IMR-90 (cell line): Measurements from ENCODE around the gene PLD4. TPM values are rescaled to one million over a fixed set of nuclear protein-coding genes. Genes with fewer than 3 reads are reported as not detected.
A peak's percentile ranks its signal among the peaks of the same experiment; 100 is the strongest.

Source experiments
- ATAC-seq: fragments of 200-7000 bp; cut with Tn5 transposase; 2 replicates; pipeline ENCODE4 v1.9.1; 2020; ENCODE audit warnings: low read depth, mild to moderate bottlenecking, moderate library complexity
- BruUV-seq: library from RNA; stranded (reverse); fragments of 400-500 nt; replicated peaks from 2 replicates; lab custom pipeline; 2021; lab: Mats Ljungman, UMichigan
- CTCF ChIA-PET: fragments of 300-600 bp; formaldehyde crosslinking; extraction: SDS; loops from one replicate; lab custom pipeline; 2021; ENCODE audit warnings: antibody characterized with exemption; lab: Yijun Ruan, JAX
- POLR2A ChIA-PET: fragments of 300-600 bp; sonication (Branson Sonifier 250); formaldehyde crosslinking; loops from one replicate; lab custom pipeline; 2022; ENCODE audit warnings: antibody characterized with exemption; ENCODE audit not compliant: unreplicated experiment; lab: Charles Lee
- DNase-seq: peaks from one replicate; pipeline ENCODE4 v3.0.0; 2013
- H2AFZ ChIP-seq: replicated peaks from 2 replicates; pipeline ENCODE3; 2013; ENCODE audit warnings: low read length, mild to moderate bottlenecking; ENCODE audit not compliant: poor library complexity
- H2AK5ac ChIP-seq: 2 replicates; pipeline ENCODE4 v1.6.1; 2013; ENCODE audit warnings: low read depth, low read length, inconsistent platforms
- H2AK9ac ChIP-seq: replicated peaks from 2 replicates; pipeline ENCODE3; 2013; ENCODE audit warnings: mild to moderate bottlenecking, low read depth, low read length, moderate library complexity; ENCODE audit not compliant: poor library complexity
- H2BK120ac ChIP-seq: 2 replicates; pipeline ENCODE4 v1.6.1; 2013; ENCODE audit warnings: low read depth, low read length, inconsistent platforms
- H2BK15ac ChIP-seq: 3 replicates; pipeline ENCODE4 v1.6.1; 2013; ENCODE audit warnings: low read depth, low read length, inconsistent platforms
- H2BK20ac ChIP-seq: 2 replicates; pipeline ENCODE4 v1.6.1; 2013; ENCODE audit warnings: low read depth, mild to moderate bottlenecking, inconsistent platforms, low read length, moderate library complexity
- H2BK5ac ChIP-seq: 2 replicates; pipeline ENCODE4 v1.6.1; 2013; ENCODE audit warnings: mild to moderate bottlenecking, low read depth, low read length, inconsistent platforms; ENCODE audit not compliant: poor library complexity, severe bottlenecking
- H3K14ac ChIP-seq: replicated peaks from 2 replicates; pipeline ENCODE4 v1.6.1; 2013; ENCODE audit warnings: low read depth, low read length, inconsistent platforms
- H3K18ac ChIP-seq: 2 replicates; pipeline ENCODE4 v1.6.1; 2013; ENCODE audit warnings: low read depth, low read length, control low read depth
- H3K23ac ChIP-seq: 2 replicates; pipeline ENCODE4 v1.6.1; 2013; ENCODE audit warnings: low read depth, low read length, inconsistent platforms
- H3K27ac ChIP-seq: 2 replicates; pipeline ENCODE4 v1.5.1; 2013; ENCODE audit warnings: mild to moderate bottlenecking, control low read depth, low read length; ENCODE audit not compliant: insufficient read depth
- H3K27me3 ChIP-seq: 2 replicates; pipeline ENCODE4 v1.6.1; 2013; ENCODE audit warnings: low read length; ENCODE audit not compliant: control insufficient read depth, insufficient read depth
- H3K36me3 ChIP-seq: 2 replicates; pipeline ENCODE4 v1.6.1; 2013; ENCODE audit warnings: low read length, mixed read lengths; ENCODE audit not compliant: control insufficient read depth, insufficient read depth
- H3K4ac ChIP-seq: 2 replicates; pipeline ENCODE4 v1.6.1; 2013; ENCODE audit warnings: low read depth, low read length, inconsistent platforms
- H3K4me1 ChIP-seq: 2 replicates; pipeline ENCODE4 v1.6.1; 2013; ENCODE audit warnings: low read length, mixed read lengths; ENCODE audit not compliant: control insufficient read depth, insufficient read depth
- H3K4me2 ChIP-seq: 2 replicates; pipeline ENCODE4 v1.6.1; 2013; ENCODE audit warnings: low read depth, mild to moderate bottlenecking, control low read depth, low read length, moderate library complexity
- H3K4me3 ChIP-seq: 2 replicates; pipeline ENCODE4 v1.5.1; 2013; ENCODE audit warnings: low read depth, mild to moderate bottlenecking, control low read depth, low read length, moderate library complexity; ENCODE audit not compliant: insufficient read depth
- H3K56ac ChIP-seq: 2 replicates; pipeline ENCODE4 v1.6.1; 2013; ENCODE audit warnings: low read length, inconsistent platforms; ENCODE audit not compliant: insufficient read depth; ENCODE audit errors: extremely low read depth
- H3K79me1 ChIP-seq, 2 experiments: 2 replicates each; pipeline ENCODE4 v1.6.1; 2013; ENCODE audit warnings: low read length in 2 of 2, inconsistent platforms in 1 of 2, low read depth in 1 of 2
- H3K9ac ChIP-seq: 2 replicates; pipeline ENCODE4 v1.6.1; 2013; ENCODE audit warnings: low read depth, low read length, control low read depth
- H3K9me1 ChIP-seq: 2 replicates; pipeline ENCODE4 v1.6.1; 2013; ENCODE audit warnings: low read length, inconsistent platforms; ENCODE audit not compliant: insufficient read depth
- H3K9me3 ChIP-seq: 2 replicates; pipeline ENCODE4 v1.6.1; 2013; ENCODE audit warnings: low read length; ENCODE audit not compliant: control insufficient read depth, insufficient read depth
- H4K20me1 ChIP-seq: 2 replicates; pipeline ENCODE4 v1.6.1; 2013; ENCODE audit warnings: low read length, inconsistent platforms; ENCODE audit not compliant: insufficient read depth
- H4K5ac ChIP-seq: 2 replicates; pipeline ENCODE4 v1.6.1; 2013; ENCODE audit warnings: mild to moderate bottlenecking, low read depth, low read length, control low read depth
- H4K8ac ChIP-seq, 2 experiments: 2 replicates each; pipeline ENCODE4 v1.6.1; 2013; ENCODE audit warnings: low read depth in 2 of 2, low read length in 2 of 2, control low read depth in 1 of 2, inconsistent platforms in 1 of 2
- H4K91ac ChIP-seq: 2 replicates; pipeline ENCODE4 v1.6.1; 2013; ENCODE audit warnings: low read depth, low read length, inconsistent platforms; ENCODE audit not compliant: insufficient read depth
- CHD1 ChIP-seq: IDR thresholded peaks from 2 replicates; pipeline ENCODE4 v1.6.1; 2012; ENCODE audit warnings: low read depth, low read length, improper control_type of control experiment
- FOS ChIP-seq: fragments of 150-350 bp; IDR thresholded peaks from 2 replicates; pipeline ENCODE4 v1.6.1; 2016; ENCODE audit warnings: low read depth, low read length
- MAFK ChIP-seq: IDR thresholded peaks from 2 replicates; pipeline ENCODE4 v1.6.1; 2012; ENCODE audit warnings: low read depth, low read length, improper control_type of control experiment
- MAZ ChIP-seq: IDR thresholded peaks from 2 replicates; pipeline ENCODE4 v1.6.1; 2012; ENCODE audit warnings: low read depth, mild to moderate bottlenecking, low read length, improper control_type of control experiment, moderate library complexity, borderline replicate concordance
- MXI1 ChIP-seq: IDR thresholded peaks from 2 replicates; pipeline ENCODE4 v1.6.1; 2012; ENCODE audit warnings: low read depth, mild to moderate bottlenecking, low read length, moderate library complexity, borderline replicate concordance
- POLR2A ChIP-seq: IDR thresholded peaks from 2 replicates; pipeline ENCODE4 v1.6.1; 2012; ENCODE audit warnings: mild to moderate bottlenecking, low read depth, low read length
- RAD21 ChIP-seq: IDR thresholded peaks from 2 replicates; pipeline ENCODE4 v1.6.1; 2012; ENCODE audit warnings: low read length, improper control_type of control experiment
- RCOR1 ChIP-seq: IDR thresholded peaks from 2 replicates; pipeline ENCODE4 v1.6.1; 2012; ENCODE audit warnings: mild to moderate bottlenecking, low read length, improper control_type of control experiment; ENCODE audit not compliant: insufficient replicate concordance
- RFX5 ChIP-seq: IDR thresholded peaks from 2 replicates; pipeline ENCODE4 v1.8.0; 2012; ENCODE audit warnings: low read depth, mild to moderate bottlenecking, low read length, moderate library complexity
- SMC3 ChIP-seq: fragments of 150-350 bp; IDR thresholded peaks from 2 replicates; pipeline ENCODE4 v1.6.1; 2016; ENCODE audit warnings: low read depth, mild to moderate bottlenecking, antibody characterized with exemption, low read length, moderate library complexity
- WGBS, 2 experiments: methylation state at CpG; one replicate each; pipeline versions ENCODE4 v1.1.5 to v1.1.7; 2013; ENCODE audit warnings: missing lambda C conversion rate in 2 of 2; ENCODE audit not compliant: insufficient read length in 1 of 2; ENCODE audit errors: extremely low coverage in 2 of 2; 5-methylcytosine and 5-hydroxymethylcytosine counted together
- dilution Hi-C: fragments of 300-500 bp; cut with HindIII; formaldehyde crosslinking; loops from one replicate; pipeline ENCODE4 v1.14.3; 2018; ENCODE audit warnings: low sequenced_read_pairs; ENCODE audit not compliant: unreplicated experiment
- in situ Hi-C: fragments of 300-500 bp; cut with MboI; formaldehyde crosslinking; loops from 3 replicates; pipeline ENCODE4 v1.14.3; 2019; ENCODE audit warnings: low sequenced_read_pairs, inconsistent platforms, mixed read lengths
- intact Hi-C: fragments of 100-400 bp; cut with micrococcal nuclease; formaldehyde crosslinking; loops from 2 replicates; pipeline ENCODE4 v1.10.0; 2022
- polyA plus RNA-seq, 3 experiments: library from polyadenylated mRNA; depleted of rRNA; stranded (reverse); fragments of >200 nt; gene quantifications; 2 replicates each; pipeline ENCODE4 v1.2.3, GENCODE V29; 2012; ENCODE audit warnings: low replicate concordance in 1 of 3
- total RNA-seq: library from RNA; depleted of rRNA; stranded (reverse); fragments of >200 nt; gene quantifications from 2 replicates; pipeline ENCODE4 v1.2.3, GENCODE V29; 2012
- TF ChIP-seq, protein P1 (sequence below): fragments of 150-350 bp; IDR thresholded peaks from 2 replicates; pipeline ENCODE4 v1.6.1; 2017; ENCODE audit warnings: mild to moderate bottlenecking, antibody characterized with exemption, low read length, low read depth
- TF ChIP-seq, protein P2 (sequence below): fragments of 150-350 bp; IDR thresholded peaks from 2 replicates; pipeline ENCODE4 v1.6.1; 2016; ENCODE audit warnings: low read depth, mild to moderate bottlenecking, low read length, moderate library complexity, borderline replicate concordance
- TF ChIP-seq, protein P3 (sequence below): conservative IDR thresholded peaks from 2 replicates; pipeline ENCODE4 v1.5.1; 2012; ENCODE audit warnings: mild to moderate bottlenecking, low read depth, low read length, improper control_type of control experiment

The PLD4 gene
- total and polyA plus RNA-seq, 2 of the 4 experiments (the other 2 are of a cell fraction), result 0.05 TPM; not detected in 1

DNA sequence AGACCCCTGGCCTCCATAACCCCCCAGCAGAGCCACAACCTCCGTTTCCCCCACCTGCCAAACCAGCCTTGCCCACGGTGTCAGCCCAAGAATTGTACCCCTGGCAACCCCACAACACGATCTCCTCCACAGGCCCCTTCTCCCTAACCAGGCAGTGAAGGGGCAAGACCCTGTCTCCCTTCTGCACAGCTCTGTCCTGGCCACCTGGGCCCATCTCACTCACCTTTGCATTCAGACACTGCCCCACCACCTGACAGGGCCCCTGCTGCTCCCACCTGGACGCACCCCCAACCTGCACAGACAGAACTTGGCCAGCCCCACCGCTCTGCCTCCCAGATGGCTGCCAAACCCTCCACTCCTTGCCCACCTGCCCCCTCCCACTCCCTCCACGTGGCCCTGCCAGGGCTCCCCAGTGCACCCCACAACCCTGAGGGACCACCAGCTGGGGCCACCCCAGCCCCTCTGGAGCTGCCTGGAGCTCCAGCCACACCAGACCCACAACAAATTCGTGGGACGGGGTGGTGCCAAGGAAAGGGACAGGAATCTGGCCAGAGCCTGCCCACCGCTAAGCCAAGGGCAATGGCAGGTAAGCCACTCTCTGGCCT lies 41.7 kb downstream of the PLD4 start (continued):
- TF ChIP-seq RFX5, result no peak
- no peak for TF ChIP-seq MAFK
- no peak for TF ChIP-seq RAD21
- TF ChIP-seq MAZ, result no peak

DNA sequence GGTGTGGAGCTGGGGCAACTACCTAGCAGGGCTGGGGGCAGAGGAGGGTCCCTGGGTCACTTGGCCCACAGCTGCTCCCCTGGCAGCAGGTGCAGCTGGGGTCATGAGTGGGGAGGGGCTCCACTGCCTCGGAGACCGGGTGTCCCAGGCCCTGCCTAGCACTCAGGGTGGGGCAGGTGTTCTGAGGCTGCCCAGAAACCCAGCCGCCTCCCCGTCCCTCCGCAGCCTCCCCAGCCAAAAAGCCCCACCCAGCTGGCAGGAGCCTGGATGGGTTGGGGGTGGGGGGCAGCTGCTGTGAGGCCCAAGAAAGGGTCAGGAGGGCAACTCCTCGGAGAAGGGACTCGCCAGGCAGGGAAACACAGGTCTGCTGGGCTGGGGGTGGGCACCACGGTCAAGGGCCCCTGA lies 42.3 kb downstream of the PLD4 start:
- Histone ChIP-seq H3K4me1 (peaks cover 21% of the 10 kb centered on the region), H2BK15ac (no peak overlapping the region), H3K4me3 (no peak overlapping the region), H3K27ac (no peak overlapping the region), H3K9me3 (no peaks in the 10 kb centered on the region), H3K18ac (no peak overlapping the region; the same call in 1 of the 2 replicates), H3K56ac (no peak overlapping the region), H2AK5ac (peak overlapping the region; percentile 67; the same call in 1 of the 2 replicates), H3K4me2 (no peak overlapping the region; the same call in 1 of the 2 replicates), H3K9ac (no peak overlapping the region), H3K36me3 (no peaks in the 10 kb centered on the region), H2AFZ (peak overlapping the region; percentile 95), H4K5ac (no peak overlapping the region; the same call in 1 of the 2 replicates), H3K14ac (0 out of 2 replicates have a peak overlapping the region, but pooled peaks have one; percentile 71), H2BK20ac (no peak overlapping the region), H3K4ac (no peak overlapping the region), H2AK9ac (peak overlapping the region; percentile 86), H4K8ac (peak overlapping the region; percentile 81 to 84; a peak in 2 of 4 replicates), H4K20me1 (no peaks in the 10 kb centered on the region), H3K79me1 (peaks cover 0 to 30% of the 10 kb centered on the region in 2 experiments; a peak in 1 of 4 replicates), H3K27me3 (peaks cover 2% of the 10 kb centered on the region), H3K9me1 (peaks cover 3% of the 10 kb centered on the region; the same call in 1 of the 2 replicates), H2BK5ac (no peak overlapping the region), H4K91ac (no peak overlapping the region), H3K23ac (no peak overlapping the region), H2BK120ac (no peak overlapping the region)
- CTCF ChIA-PET, result no interaction called here
- intact Hi-C loops, result no loop called here
- WGBS, 2 experiments, result no CpG with 5 or more reads among the region's 8 CpGs
- dilution Hi-C loops, result no loop called here
- no peak for ATAC-seq
- POLR2A ChIA-PET, result no interaction called here
- in situ Hi-C loops, result no loop called here
- no TSS peak for BruUV-seq
- DNase-seq, result no peak
- TF ChIP-seq, protein P1, sequence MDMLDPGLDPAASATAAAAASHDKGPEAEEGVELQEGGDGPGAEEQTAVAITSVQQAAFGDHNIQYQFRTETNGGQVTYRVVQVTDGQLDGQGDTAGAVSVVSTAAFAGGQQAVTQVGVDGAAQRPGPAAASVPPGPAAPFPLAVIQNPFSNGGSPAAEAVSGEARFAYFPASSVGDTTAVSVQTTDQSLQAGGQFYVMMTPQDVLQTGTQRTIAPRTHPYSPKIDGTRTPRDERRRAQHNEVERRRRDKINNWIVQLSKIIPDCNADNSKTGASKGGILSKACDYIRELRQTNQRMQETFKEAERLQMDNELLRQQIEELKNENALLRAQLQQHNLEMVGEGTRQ, result no peak
- no peak for TF ChIP-seq MXI1
- no peak for TF ChIP-seq RFX5
- no peak for TF ChIP-seq POLR2A
- no peak for TF ChIP-seq RCOR1
- TF ChIP-seq, protein P2, sequence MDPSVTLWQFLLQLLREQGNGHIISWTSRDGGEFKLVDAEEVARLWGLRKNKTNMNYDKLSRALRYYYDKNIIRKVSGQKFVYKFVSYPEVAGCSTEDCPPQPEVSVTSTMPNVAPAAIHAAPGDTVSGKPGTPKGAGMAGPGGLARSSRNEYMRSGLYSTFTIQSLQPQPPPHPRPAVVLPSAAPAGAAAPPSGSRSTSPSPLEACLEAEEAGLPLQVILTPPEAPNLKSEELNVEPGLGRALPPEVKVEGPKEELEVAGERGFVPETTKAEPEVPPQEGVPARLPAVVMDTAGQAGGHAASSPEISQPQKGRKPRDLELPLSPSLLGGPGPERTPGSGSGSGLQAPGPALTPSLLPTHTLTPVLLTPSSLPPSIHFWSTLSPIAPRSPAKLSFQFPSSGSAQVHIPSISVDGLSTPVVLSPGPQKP, result no peak
- TF ChIP-seq, protein P3, sequence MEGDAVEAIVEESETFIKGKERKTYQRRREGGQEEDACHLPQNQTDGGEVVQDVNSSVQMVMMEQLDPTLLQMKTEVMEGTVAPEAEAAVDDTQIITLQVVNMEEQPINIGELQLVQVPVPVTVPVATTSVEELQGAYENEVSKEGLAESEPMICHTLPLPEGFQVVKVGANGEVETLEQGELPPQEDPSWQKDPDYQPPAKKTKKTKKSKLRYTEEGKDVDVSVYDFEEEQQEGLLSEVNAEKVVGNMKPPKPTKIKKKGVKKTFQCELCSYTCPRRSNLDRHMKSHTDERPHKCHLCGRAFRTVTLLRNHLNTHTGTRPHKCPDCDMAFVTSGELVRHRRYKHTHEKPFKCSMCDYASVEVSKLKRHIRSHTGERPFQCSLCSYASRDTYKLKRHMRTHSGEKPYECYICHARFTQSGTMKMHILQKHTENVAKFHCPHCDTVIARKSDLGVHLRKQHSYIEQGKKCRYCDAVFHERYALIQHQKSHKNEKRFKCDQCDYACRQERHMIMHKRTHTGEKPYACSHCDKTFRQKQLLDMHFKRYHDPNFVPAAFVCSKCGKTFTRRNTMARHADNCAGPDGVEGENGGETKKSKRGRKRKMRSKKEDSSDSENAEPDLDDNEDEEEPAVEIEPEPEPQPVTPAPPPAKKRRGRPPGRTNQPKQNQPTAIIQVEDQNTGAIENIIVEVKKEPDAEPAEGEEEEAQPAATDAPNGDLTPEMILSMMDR, result no peak
- no peak for TF ChIP-seq SMC3
- TF ChIP-seq CHD1, result no peak
- TF ChIP-seq FOS, result no peak
